Left ventricle myocardium inferior (tissue), 1 donor: Measurements from ENCODE around the gene LINC00305. TPM values are rescaled to one million over a fixed set of nuclear protein-coding genes. Genes with fewer than 3 reads are reported as not detected.

ENCODE experiments used
- DNase-seq: peaks from one replicate; pipeline ENCODE4 v3.0.0-alpha.2; 2020
- H3K27ac ChIP-seq: fragments of 200-600 bp; replicated peaks from 2 replicates; pipeline ENCODE4 v1.8.0; 2021
- H3K27me3 ChIP-seq: fragments of 200-600 bp; 2 replicates; pipeline ENCODE4 v1.8.0; 2021; ENCODE audit warnings: low read depth
- H3K36me3 ChIP-seq: fragments of 200-600 bp; 2 replicates; pipeline ENCODE4 v1.8.0; 2021
- H3K4me1 ChIP-seq: fragments of 200-600 bp; 2 replicates; pipeline ENCODE4 v1.8.0; 2021
- H3K4me3 ChIP-seq: fragments of 200-600 bp; 2 replicates; pipeline ENCODE4 v1.8.0; 2021; ENCODE audit warnings: mild to moderate bottlenecking, moderate library complexity
- H3K9me3 ChIP-seq: fragments of 200-600 bp; replicated peaks from 2 replicates; pipeline ENCODE4 v1.8.0; 2021
- CTCF ChIP-seq: fragments of 200-600 bp; IDR thresholded peaks from 2 replicates; pipeline ENCODE4 v1.8.0; 2021; ENCODE audit warnings: antibody characterized with exemption, mild to moderate bottlenecking, borderline replicate concordance
- intact Hi-C: fragments of 100-400 bp; cut with micrococcal nuclease; formaldehyde crosslinking; loops from one replicate; pipeline ENCODE4 v1.11.0; 2022
- total RNA-seq: library from RNA; stranded (reverse); fragmentation: NEBNext Ultra II Directional; extraction: Animal tissue kit (Norgen Biotek cat#: 25700); gene quantifications from one replicate; pipeline ENCODE4 v1.2.1, GENCODE V29; 2021
- donor health status: DM: no; HTN: yes; CAD: no; lungs with severe emphysema.

LINC00305 gene
- total RNA-seq, 1 donor from 2014 or later = not detected

GRCh38 chr18:64165906-64166305 lies 17.0 kb upstream of the LINC00305 start:
- no peak overlapping the region for H3K4me3 ChIP-seq
- H3K36me3 ChIP-seq = no peaks in the 10 kb centered on the region
- no peaks in the 10 kb centered on the region for H3K4me1 ChIP-seq
- no peak for DNase-seq
- H3K9me3 ChIP-seq = no peaks in the 10 kb centered on the region
- no peaks in the 10 kb centered on the region for H3K27me3 ChIP-seq
- intact Hi-C loops = no loop called here
- TF ChIP-seq CTCF = no peak
- H3K27ac ChIP-seq = no peak overlapping the region

- intact Hi-C loops = no loop called here
- DNase-seq = no peak
- Histone ChIP-seq H3K4me1 (no peaks in the 10 kb centered on the region), H3K4me3 (no peak overlapping the region), H3K27me3 (no peaks in the 10 kb centered on the region), H3K9me3 (no peaks in the 10 kb centered on the region), H3K27ac (no peak overlapping the region), H3K36me3 (no peaks in the 10 kb centered on the region)
- TF ChIP-seq CTCF = no peak
Observed at GRCh38 chr18:64164883-64165282, 16.0 kb upstream of the LINC00305 start.

- Histone ChIP-seq H3K36me3 (no peaks in the 10 kb centered on the region), H3K27ac (no peak overlapping the region), H3K4me1 (no peaks in the 10 kb centered on the region), H3K4me3 (no peak overlapping the region), H3K27me3 (no peaks in the 10 kb centered on the region), H3K9me3 (no peaks in the 10 kb centered on the region)
- DNase-seq = no peak
- TF ChIP-seq CTCF = no peak
- intact Hi-C loops = no loop called here
Observed at GRCh38 chr18:64149916-64150438, 1.1 kb upstream of the LINC00305 start.

- H3K4me1 ChIP-seq = no peaks in the 10 kb centered on the region
- no peaks in the 10 kb centered on the region for H3K9me3 ChIP-seq
- intact Hi-C loops = no loop called here
- DNase-seq = no peak
- no peak overlapping the region for H3K27ac ChIP-seq
- no peak overlapping the region for H3K4me3 ChIP-seq
- H3K27me3 ChIP-seq = no peaks in the 10 kb centered on the region
- no peaks in the 10 kb centered on the region for H3K36me3 ChIP-seq
- TF ChIP-seq CTCF = no peak
Observed at GRCh38 chr18:64142904-64143303, 6.0 kb downstream of the LINC00305 start.

GRCh38 chr18:64137914-64138313 lies 11.0 kb downstream of the LINC00305 start:
- Histone ChIP-seq H3K4me1 (no peaks in the 10 kb centered on the region), H3K4me3 (no peak overlapping the region), H3K27me3 (no peaks in the 10 kb centered on the region), H3K9me3 (no peaks in the 10 kb centered on the region), H3K27ac (no peak overlapping the region), H3K36me3 (no peaks in the 10 kb centered on the region)
- DNase-seq = no peak
- no peak for TF ChIP-seq CTCF
- intact Hi-C loops = no loop called here
